ENCODE data around the gene NFKB2. TPM values are rescaled to one million over a fixed set of nuclear protein-coding genes. Genes with fewer than 3 reads are reported as not detected.

The NFKB2 gene
- total and polyA plus RNA-seq, 2 of the 4 experiments (the other 2 are of a cell fraction), result 16.1 to 32.3 TPM

DNA sequence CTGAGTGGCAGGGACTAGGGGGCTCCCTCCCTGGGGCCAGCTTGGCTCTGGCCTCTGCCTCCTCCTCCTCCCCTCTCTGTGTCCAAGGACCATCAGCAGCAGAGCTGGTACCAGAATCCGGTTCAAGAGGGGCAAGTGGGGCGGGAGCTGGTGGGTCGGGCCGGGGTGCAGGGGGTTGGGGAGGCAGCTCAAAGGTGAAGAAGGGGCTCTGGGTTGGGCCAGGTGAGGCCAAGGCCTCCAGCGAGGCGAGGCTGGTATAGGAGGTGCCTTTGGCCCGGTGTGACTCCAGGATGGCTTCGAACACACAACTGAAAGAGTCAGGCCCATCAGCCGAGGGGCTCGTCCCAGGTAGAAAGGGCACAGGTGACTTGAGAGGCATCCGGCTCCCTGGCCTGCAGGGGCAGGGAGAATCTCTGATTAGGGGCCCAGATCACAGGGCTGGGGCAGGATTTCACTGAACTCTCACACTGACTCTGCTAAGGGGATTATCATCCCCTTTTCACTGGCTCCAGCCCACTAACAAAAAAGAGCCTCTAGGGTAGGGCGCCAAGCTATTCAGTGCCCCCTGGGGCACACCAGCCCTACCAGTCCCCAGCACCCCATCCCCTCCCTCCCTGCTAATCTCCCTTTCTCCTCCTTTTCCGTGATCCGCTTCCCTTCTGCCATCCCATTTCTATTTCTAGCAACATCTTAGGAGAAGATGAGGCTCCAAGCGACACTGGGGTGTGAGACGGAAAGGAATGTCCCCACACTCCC lies 18.5 kb downstream of the NFKB2 start:
- H2BK20ac ChIP-seq (ENCODE audit: low read depth, low read length), result no peak overlapping the region
- H3K4me1 ChIP-seq (ENCODE audit: control insufficient read depth, insufficient read depth, low read length), result peaks cover 8% of the 10 kb centered on the region; the same call in 1 of the 2 replicates
- WGBS, 2 experiments (ENCODE audit: extremely low coverage in 2 of 2, insufficient read length in 1 of 2), result 0% methylated on average over 1 of the region's 16 CpGs; no CpG with 5 or more reads in 1 of the 2 experiments
- in situ Hi-C loops (cut with MboI; ENCODE audit: low sequenced_read_pairs) (no loop called here), dilution Hi-C loops (cut with HindIII; ENCODE audit: low sequenced_read_pairs, unreplicated experiment) (no loop called here), intact Hi-C loops (cut with micrococcal nuclease) (no loop called here)
- H3K14ac ChIP-seq (replicated peaks; ENCODE audit: low read depth, low read length), result no peak overlapping the region
- no peak overlapping the region for H2AK5ac ChIP-seq (ENCODE audit: low read depth, low read length)
- H3K4me3 ChIP-seq (ENCODE audit: insufficient read depth, low read depth, low read length), result no peak overlapping the region
- H3K23ac ChIP-seq (ENCODE audit: low read depth, low read length), result no peak overlapping the region
- H2AK9ac ChIP-seq (replicated peaks; ENCODE audit: low read depth, low read length, poor library complexity), result no peak overlapping the region
- peaks cover 72% of the 10 kb centered on the region for H3K27me3 ChIP-seq (ENCODE audit: control insufficient read depth, insufficient read depth, low read length)
- no peak for ATAC-seq (ENCODE audit: low read depth)
- POLR2A ChIA-PET (ENCODE audit: unreplicated experiment), result no interaction called here
- no peak overlapping the region for H4K91ac ChIP-seq (ENCODE audit: insufficient read depth, low read depth, low read length)
- no peak overlapping the region for H3K9ac ChIP-seq (ENCODE audit: low read depth, low read length)
- H4K8ac ChIP-seq (ENCODE audit: low read depth in 2 of 2, low read length in 2 of 2), result no peak overlapping the region
- H2BK120ac ChIP-seq (ENCODE audit: low read depth, low read length), result no peak overlapping the region
- TF ChIP-seq BHLHE40 (IDR thresholded peaks at IDR 0.05; ENCODE audit: low read depth, low read length) (no peak), RFX5 (IDR thresholded peaks at IDR 0.05; ENCODE audit: low read depth, low read length) (no peak), MAFK (IDR thresholded peaks at IDR 0.05; ENCODE audit: low read depth, low read length) (no peak), SMC3 (IDR thresholded peaks at IDR 0.05; ENCODE audit: low read depth, low read length) (no peak), CEBPB (IDR thresholded peaks at IDR 0.05; ENCODE audit: low read depth, low read length) (no peak), FOS (IDR thresholded peaks at IDR 0.05; ENCODE audit: low read depth, low read length) (no peak), RCOR1 (IDR thresholded peaks at IDR 0.05; ENCODE audit: insufficient replicate concordance, low read length) (no peak), POLR2A (IDR thresholded peaks at IDR 0.05; ENCODE audit: low read depth, low read length) (no peak), MAZ (IDR thresholded peaks at IDR 0.05; ENCODE audit: borderline replicate concordance, low read depth, low read length) (no peak)
- no TSS peak for BruUV-seq (replicated peaks)
- H3K79me1 ChIP-seq (ENCODE audit: low read depth in 1 of 2, low read length in 2 of 2), result peaks cover 0 to 4% of the 10 kb centered on the region in 2 experiments; a peak in 1 of 4 replicates
- H4K20me1 ChIP-seq (ENCODE audit: insufficient read depth, low read length), result no peaks in the 10 kb centered on the region
- CTCF ChIA-PET, result no interaction called here
- H3K9me3 ChIP-seq (ENCODE audit: control insufficient read depth, insufficient read depth, low read length), result no peaks in the 10 kb centered on the region
- H2BK15ac ChIP-seq (ENCODE audit: low read depth, low read length), result no peak overlapping the region
- no peak overlapping the region for H3K56ac ChIP-seq (ENCODE audit: extremely low read depth, insufficient read depth, low read length)
- no peak for DNase-seq
- no peak overlapping the region for H4K5ac ChIP-seq (ENCODE audit: low read depth, low read length)
- H3K4me2 ChIP-seq (ENCODE audit: low read depth, low read length), result no peak overlapping the region
- H2AFZ ChIP-seq (replicated peaks; ENCODE audit: low read length, poor library complexity), result no peak overlapping the region
- no peak overlapping the region for H3K4ac ChIP-seq (ENCODE audit: low read depth, low read length)
- H3K27ac ChIP-seq (ENCODE audit: insufficient read depth, low read length), result no peak overlapping the region
- no peak overlapping the region for H3K18ac ChIP-seq (ENCODE audit: low read depth, low read length)
- H2BK5ac ChIP-seq (ENCODE audit: low read depth, low read length, poor library complexity, severe bottlenecking), result no peak overlapping the region
- H3K9me1 ChIP-seq (ENCODE audit: insufficient read depth, low read length), result peaks cover 8% of the 10 kb centered on the region; the same call in 1 of the 2 replicates
- no peaks in the 10 kb centered on the region for H3K36me3 ChIP-seq (ENCODE audit: control insufficient read depth, insufficient read depth, low read length)

All from IMR-90 (cell line).